Lower leg skin (tissue), 4 donors: ENCODE results near the gene ATP8B4. TPM values are rescaled to one million over a fixed set of nuclear protein-coding genes. Genes with fewer than 3 reads are reported as not detected.
"Not testable (repeated sequence)": the region's sequence is repeated elsewhere in the genome, so short reads cannot be mapped to it uniquely, and the experiment has no call there.

Experiments
- DNase-seq, 2 donors: peaks; one replicate each; pipeline ENCODE4 v3.0.0-alpha.2; 2019; ENCODE audit warnings: low spot score in 2 of 2
- H3K4me3 ChIP-seq: fragments of 200-600 bp; sonication (generic); 2 replicates; pipeline ENCODE4 v1.5.1; 2017; ENCODE audit warnings: mild to moderate bottlenecking, low read depth; ENCODE audit not compliant: poor library complexity, severe bottlenecking
- POLR2A ChIP-seq, 2 donors: fragments of 450-650 bp; IDR thresholded peaks; one replicate each; pipeline ENCODE4 v1.6.1; 2016 to 2017; ENCODE audit warnings: antibody characterized with exemption in 2 of 2, mild to moderate bottlenecking in 1 of 2, moderate library complexity in 1 of 2
- WGBS, 2 donors: methylation state at CpG; one replicate each; pipeline ENCODE4 v1.1.5; 2018; 5-methylcytosine and 5-hydroxymethylcytosine counted together
- intact Hi-C: fragments of 100-400 bp; cut with DNase I; formaldehyde crosslinking; loops from one replicate; pipeline ENCODE4 v1.15.0; 2023; ENCODE audit warnings: low total_unique reads
- total RNA-seq, 4 donors: library from RNA; depleted of rRNA; stranded (reverse); fragments of >200 nt; gene quantifications; one replicate each; pipeline ENCODE4 v1.1.0, GENCODE V29; 2016
- TF ChIP-seq, protein P1 (sequence below), 3 donors: fragments of 450-650 bp; IDR thresholded peaks; one replicate each; pipeline ENCODE4 v1.5.1; 2016; ENCODE audit warnings: antibody characterized with exemption in 3 of 3, mild to moderate bottlenecking in 3 of 3, moderate library complexity in 2 of 3

ATP8B4 gene
- total RNA-seq, 4 donors from 2014 or later, result 1.9 to 6.3 (median 2.9) TPM

DNA sequence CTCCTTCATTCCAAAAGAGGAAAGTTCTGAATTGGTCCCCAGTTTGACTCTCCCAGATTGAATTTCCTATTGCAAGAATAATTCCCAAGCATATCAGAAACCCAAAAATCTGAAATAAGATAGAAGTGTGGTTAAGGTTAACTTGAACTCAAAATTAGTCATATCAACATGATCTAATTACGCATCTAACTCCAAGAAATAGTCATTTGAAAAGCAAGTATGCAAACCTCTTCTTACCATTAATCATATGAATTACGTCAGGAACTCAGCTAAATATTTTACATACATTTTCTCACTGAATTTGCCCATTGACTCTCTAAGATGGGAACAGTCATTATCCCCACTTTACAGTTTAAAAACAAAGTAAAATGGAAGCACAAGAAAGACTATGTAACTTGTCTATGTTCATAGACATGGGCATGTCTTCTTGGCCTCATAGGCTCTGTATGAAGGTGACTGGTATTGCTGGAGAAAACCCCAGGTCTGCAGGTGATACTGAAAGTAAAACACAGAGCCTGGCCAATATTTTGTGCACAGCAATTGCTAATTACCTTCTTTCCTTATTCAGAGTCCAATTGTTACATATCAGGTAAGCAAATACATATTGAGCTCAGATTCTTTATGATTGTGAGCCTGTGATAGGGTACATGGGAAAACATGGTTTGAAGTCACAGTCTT is 139.2 kb downstream of the ATP8B4 start:
- H3K4me3 ChIP-seq, result no peak overlapping the region
- intact Hi-C loops, result no loop called here
- TF ChIP-seq POLR2A (IDR thresholded peaks at IDR 0.05), result no peak
- TF ChIP-seq, protein P1, sequence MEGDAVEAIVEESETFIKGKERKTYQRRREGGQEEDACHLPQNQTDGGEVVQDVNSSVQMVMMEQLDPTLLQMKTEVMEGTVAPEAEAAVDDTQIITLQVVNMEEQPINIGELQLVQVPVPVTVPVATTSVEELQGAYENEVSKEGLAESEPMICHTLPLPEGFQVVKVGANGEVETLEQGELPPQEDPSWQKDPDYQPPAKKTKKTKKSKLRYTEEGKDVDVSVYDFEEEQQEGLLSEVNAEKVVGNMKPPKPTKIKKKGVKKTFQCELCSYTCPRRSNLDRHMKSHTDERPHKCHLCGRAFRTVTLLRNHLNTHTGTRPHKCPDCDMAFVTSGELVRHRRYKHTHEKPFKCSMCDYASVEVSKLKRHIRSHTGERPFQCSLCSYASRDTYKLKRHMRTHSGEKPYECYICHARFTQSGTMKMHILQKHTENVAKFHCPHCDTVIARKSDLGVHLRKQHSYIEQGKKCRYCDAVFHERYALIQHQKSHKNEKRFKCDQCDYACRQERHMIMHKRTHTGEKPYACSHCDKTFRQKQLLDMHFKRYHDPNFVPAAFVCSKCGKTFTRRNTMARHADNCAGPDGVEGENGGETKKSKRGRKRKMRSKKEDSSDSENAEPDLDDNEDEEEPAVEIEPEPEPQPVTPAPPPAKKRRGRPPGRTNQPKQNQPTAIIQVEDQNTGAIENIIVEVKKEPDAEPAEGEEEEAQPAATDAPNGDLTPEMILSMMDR (IDR thresholded peaks at IDR 0.05), result no peak
- no peak for DNase-seq
- 85% methylated on average over 2 of the region's 2 CpGs for WGBS, 2 donors

DNA sequence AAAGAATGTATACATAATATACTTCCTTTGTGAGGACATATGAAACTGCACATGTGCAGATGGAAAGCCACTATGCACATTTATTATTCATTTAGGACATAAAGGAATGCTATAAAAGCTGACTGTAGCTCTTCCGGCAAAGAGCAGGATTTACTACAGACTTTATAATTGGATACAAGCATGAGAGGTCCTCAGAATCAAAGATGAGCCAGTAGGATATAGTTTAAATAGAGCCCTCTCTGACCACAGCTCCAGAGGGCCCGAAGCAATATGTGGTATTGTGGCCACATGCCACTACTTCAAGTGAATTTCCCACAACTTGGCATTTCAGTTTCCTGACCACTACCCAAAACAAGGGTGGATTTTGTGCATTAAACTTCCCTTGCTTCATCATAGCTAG is 140.9 kb downstream of the ATP8B4 start:
- TF ChIP-seq POLR2A (IDR thresholded peaks at IDR 0.05), result no peak
- TF ChIP-seq, protein P1 (IDR thresholded peaks at IDR 0.05), result no peak
- 25 to 40% methylated on average over 2 of the region's 2 CpGs for WGBS, 2 donors
- DNase-seq, result no peak
- intact Hi-C loops, result no loop called here
- no peak overlapping the region for H3K4me3 ChIP-seq

DNA sequence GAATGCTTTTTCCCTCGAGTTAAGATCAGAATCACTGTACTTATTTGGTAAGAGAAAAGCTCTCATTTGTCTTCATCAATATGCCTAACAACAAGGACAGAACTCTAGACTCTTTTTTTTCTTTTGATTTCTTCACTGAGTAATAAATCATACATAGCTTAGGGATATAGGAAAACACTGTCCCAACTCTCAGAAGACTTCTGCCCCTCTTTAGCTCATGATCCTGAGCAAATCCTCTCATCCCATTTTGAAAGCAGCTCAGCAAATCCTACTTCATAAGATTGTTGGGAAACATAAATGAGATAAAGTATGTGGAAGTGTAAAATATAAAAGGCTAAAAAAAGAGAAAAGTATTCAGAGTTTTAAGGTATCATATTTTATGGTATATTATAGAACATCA is 141.7 kb downstream of the ATP8B4 start:
- DNase-seq, result no peak
- intact Hi-C loops, result no loop called here
- TF ChIP-seq, protein P1 (IDR thresholded peaks at IDR 0.05), result no peak
- no peak for TF ChIP-seq POLR2A (IDR thresholded peaks at IDR 0.05)
- 29 to 33% methylated on average over 1 of the region's 1 CpG for WGBS, 2 donors
- H3K4me3 ChIP-seq, result no peak overlapping the region

DNA sequence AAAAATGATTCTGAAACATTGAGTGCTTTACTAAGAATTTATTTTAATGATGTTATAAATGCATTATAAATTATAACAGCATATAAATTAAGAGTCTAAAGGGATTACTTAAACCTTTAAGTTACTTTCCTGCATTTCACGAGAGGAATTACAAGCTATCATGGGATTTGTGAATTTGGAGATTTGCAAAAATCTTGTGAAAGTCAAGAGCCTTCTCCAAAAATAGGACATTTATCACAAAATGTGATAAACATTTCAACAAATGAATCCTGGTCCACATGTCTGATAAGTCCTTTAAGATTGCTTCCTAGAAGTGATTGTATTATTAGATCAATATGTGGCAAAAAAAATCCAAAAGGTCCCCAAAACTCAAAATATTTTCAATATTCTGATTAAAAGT is 154.5 kb downstream of the ATP8B4 start:
- no peak overlapping the region for H3K4me3 ChIP-seq
- no peak for DNase-seq
- TF ChIP-seq, protein P1 (IDR thresholded peaks at IDR 0.05), result no peak
- no peak for TF ChIP-seq POLR2A (IDR thresholded peaks at IDR 0.05)
- intact Hi-C loops, result no loop called here
- WGBS, 2 donors, result 47 to 70% methylated on average over 1 of the region's 1 CpG

DNA sequence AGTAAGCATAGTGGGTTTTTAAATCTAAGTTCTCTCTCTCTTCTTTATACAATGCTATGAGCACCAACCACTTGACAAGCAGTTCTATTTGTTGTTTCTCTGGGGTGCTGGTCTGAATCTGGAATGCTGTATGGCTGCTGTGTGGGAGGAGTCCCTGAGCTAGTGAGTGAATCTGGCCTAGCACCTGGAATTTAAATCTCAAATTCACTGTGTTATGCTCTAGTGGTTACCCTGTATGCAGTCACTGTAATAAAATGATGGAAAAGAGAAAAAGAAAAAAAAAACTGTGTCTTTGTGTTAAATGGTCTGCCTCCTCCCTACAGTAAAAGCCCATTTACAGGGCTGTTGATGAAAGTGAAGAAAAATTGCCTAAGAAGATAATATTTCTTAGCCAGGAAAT is 155.0 kb downstream of the ATP8B4 start:
- no peak overlapping the region for H3K4me3 ChIP-seq
- no peak for DNase-seq
- TF ChIP-seq, protein P1 (IDR thresholded peaks at IDR 0.05), result no peak
- no peak for TF ChIP-seq POLR2A (IDR thresholded peaks at IDR 0.05)
- intact Hi-C loops, result no loop called here

DNA sequence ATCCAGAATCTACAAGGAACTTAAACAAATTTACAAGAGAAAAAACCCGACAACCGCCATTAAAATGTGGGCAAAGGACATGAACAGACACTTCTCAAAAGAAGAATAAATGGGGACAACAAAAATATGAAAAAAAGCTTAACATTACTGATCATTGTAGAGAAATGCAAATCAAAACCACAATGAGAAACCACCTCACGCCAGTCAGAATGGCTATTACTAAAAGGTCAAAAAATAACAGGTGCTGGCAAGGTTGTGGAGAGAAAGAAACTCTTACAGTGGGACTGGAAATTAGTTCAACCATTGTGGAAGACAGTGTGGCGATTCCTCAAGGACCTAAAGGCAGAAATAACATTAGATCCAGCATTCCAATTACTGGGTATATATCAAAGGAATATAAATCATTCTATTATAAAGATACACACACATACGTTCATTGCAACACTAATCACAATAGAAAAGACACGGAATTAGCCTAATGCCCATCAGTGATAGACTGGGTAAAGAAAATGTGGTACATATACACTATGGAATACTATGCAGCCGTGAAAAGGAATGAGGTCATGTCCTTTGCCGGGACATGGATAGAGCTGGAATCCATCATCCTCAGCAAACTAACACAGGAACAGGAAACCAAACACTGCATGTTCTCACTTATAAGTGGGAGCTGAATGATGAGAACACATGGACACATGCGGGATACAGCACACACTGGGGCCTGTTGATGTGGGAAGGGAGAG is 155.8 kb downstream of the ATP8B4 start:
- DNase-seq, H3K4me3 ChIP-seq, intact Hi-C loops: not testable (repeated sequence)
- 87 to 91% methylated on average over 9 of the region's 9 CpGs for WGBS, 2 donors
